SK-N-MC (cell line): Measurements from ENCODE around the gene ACTR3.

Experiments used
- EZH2 ChIP-seq: fragments of 200-600 bp; sonication (generic); IDR thresholded peaks from one replicate; pipeline ENCODE4 v1.6.1; 2017; ENCODE audit warnings: antibody characterized with exemption
- POLR2AphosphoS5 ChIP-seq: IDR thresholded peaks from 2 replicates; pipeline ENCODE4 v1.6.1; 2012; ENCODE audit warnings: mild to moderate bottlenecking, low read depth, low read length, borderline replicate concordance

DNA sequence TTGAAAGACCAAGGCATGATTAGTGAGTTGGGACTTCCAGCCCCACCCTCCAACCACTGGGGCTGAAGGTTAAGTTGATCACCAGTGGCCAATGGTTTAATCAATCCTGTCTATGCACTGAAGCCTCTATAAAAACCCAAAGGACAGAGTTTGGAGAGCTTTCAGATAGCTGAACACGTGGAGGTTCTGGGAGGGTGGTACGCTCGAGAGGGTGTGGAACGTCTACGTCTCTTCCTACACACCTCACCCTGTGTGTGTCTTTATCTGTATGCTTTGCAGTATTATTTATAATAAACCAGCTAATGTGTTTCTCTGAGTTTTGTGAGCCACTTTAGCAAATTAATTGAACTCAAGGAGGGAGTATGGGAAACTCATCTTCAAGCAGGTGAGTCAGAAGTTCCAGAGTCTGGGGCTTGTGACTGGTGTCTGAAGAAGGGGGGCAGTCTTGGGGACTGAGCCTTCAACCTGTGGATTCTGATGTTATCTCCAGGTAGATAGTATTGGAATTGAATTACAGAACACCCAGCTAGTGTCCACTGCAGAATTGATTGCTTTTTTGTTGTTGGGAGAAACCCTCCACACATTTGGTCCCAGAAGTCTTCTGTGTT is 20.3 kb downstream of the ACTR3 start:
- TF ChIP-seq EZH2 (no peak), POLR2AphosphoS5 (no peak)
